GM19397 (cell line): ENCODE measurements around the gene PLK1.

Experiments used
- ATAC-seq: cut with Tn5 transposase; IDR thresholded peaks from one replicate; pipeline ENCODE4 v1.9.1; 2021; ENCODE audit warnings: mild to moderate bottlenecking, moderate library complexity; ENCODE audit not compliant: unreplicated experiment

Gene PLK1

GRCh38 chr16:23679274-23679985, 741 bp downstream of the PLK1 start:
- ATAC-seq, result no peak

- no peak for ATAC-seq
These were observed 1.3 kb downstream of the PLK1 start for GRCh38 chr16:23679986-23680336.

GRCh38 chr16:23682181-23682580, 3.5 kb downstream of the PLK1 start:
- ATAC-seq, result no peak

- ATAC-seq, result no peak
These were observed 4.8 kb downstream of the PLK1 start for GRCh38 chr16:23683487-23683886.

- no peak for ATAC-seq
These were observed 8.5 kb downstream of the PLK1 start for GRCh38 chr16:23687034-23687808.

GRCh38 chr16:23689442-23690187, 10.9 kb downstream of the PLK1 start:
- ATAC-seq, result no peak

GRCh38 chr16:23690771-23691482, 12.2 kb downstream of the PLK1 start:
- no peak for ATAC-seq

GRCh38 chr16:23691483-23692189, 12.9 kb downstream of the PLK1 start:
- no peak for ATAC-seq

- ATAC-seq, result no peak
These were observed 13.6 kb downstream of the PLK1 start for GRCh38 chr16:23692190-23692837.

GRCh38 chr16:23694265-23694643, 15.6 kb downstream of the PLK1 start:
- no peak for ATAC-seq

- no peak for ATAC-seq
These were observed 16.1 kb downstream of the PLK1 start for GRCh38 chr16:23694644-23695373.

GRCh38 chr16:23695756-23696155, 17.1 kb downstream of the PLK1 start:
- no peak for ATAC-seq

GRCh38 chr16:23699100-23699499, 20.4 kb downstream of the PLK1 start:
- no peak for ATAC-seq

GRCh38 chr16:23700093-23700492, 21.4 kb downstream of the PLK1 start:
- no peak for ATAC-seq

GRCh38 chr16:23700509-23700908, 21.8 kb downstream of the PLK1 start:
- no peak for ATAC-seq

GRCh38 chr16:23701045-23701444, 22.4 kb downstream of the PLK1 start:
- ATAC-seq, result no peak

GRCh38 chr16:23702951-23703350, 24.3 kb downstream of the PLK1 start:
- no peak for ATAC-seq

GRCh38 chr16:23704772-23705516, 26.3 kb downstream of the PLK1 start:
- ATAC-seq, result no peak

- no peak for ATAC-seq
These were observed 26.8 kb downstream of the PLK1 start for GRCh38 chr16:23705517-23705902.
